Measurements from ENCODE around the gene PCDH15. TPM values are rescaled to one million over a fixed set of nuclear protein-coding genes. Genes with fewer than 3 reads are reported as not detected.

The PCDH15 gene
- total RNA-seq, 2 experiments from 2014 or later: not detected

- POLR2A ChIA-PET: no interaction called here
- ATAC-seq (ENCODE audit: poor library complexity): no peak
- no peaks in the 10 kb centered on the region for H3K4me1 ChIP-seq (ENCODE audit: insufficient read depth, low read length)
These were observed 241.5 kb downstream of the PCDH15 start for GRCh38 chr10:54559498-54559897.

GRCh38 chr10:54554028-54554427 is 247.0 kb downstream of the PCDH15 start:
- intact Hi-C loops (cut with DNase I, micrococcal nuclease): loop anchor here in 1 of 2 experiments (10.0 kb wide), 1 partner anchor 59 kb away; no protein-coding TSS in a partner anchor
- Mint-ChIP-seq H3K36me3 (ENCODE audit: low read depth) (no peaks in the 10 kb centered on the region), H3K27ac (no peak overlapping the region), H3K9me3 (peaks cover 15% of the 10 kb centered on the region), H3K4me3 (no peak overlapping the region), H3K27me3 (no peaks in the 10 kb centered on the region), H3K4me1 (ENCODE audit: low read depth) (no peaks in the 10 kb centered on the region)
- TF ChIP-seq, protein P1, sequence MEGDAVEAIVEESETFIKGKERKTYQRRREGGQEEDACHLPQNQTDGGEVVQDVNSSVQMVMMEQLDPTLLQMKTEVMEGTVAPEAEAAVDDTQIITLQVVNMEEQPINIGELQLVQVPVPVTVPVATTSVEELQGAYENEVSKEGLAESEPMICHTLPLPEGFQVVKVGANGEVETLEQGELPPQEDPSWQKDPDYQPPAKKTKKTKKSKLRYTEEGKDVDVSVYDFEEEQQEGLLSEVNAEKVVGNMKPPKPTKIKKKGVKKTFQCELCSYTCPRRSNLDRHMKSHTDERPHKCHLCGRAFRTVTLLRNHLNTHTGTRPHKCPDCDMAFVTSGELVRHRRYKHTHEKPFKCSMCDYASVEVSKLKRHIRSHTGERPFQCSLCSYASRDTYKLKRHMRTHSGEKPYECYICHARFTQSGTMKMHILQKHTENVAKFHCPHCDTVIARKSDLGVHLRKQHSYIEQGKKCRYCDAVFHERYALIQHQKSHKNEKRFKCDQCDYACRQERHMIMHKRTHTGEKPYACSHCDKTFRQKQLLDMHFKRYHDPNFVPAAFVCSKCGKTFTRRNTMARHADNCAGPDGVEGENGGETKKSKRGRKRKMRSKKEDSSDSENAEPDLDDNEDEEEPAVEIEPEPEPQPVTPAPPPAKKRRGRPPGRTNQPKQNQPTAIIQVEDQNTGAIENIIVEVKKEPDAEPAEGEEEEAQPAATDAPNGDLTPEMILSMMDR (IDR thresholded peaks at IDR 0.05): no peak
- no peaks in the 10 kb centered on the region for H3K36me3 ChIP-seq (ENCODE audit: insufficient read depth, low read length)
- ChIA-PET CTCF (no interaction called here), POLR2A (no interaction called here)
- DNase-seq (no peak), ATAC-seq (ENCODE audit: poor library complexity) (no peak)
- no peak overlapping the region for H3K4me3 ChIP-seq (ENCODE audit: low read length)
- peaks cover 0 to 4% of the 10 kb centered on the region in 2 experiments for H3K9me3 ChIP-seq (ENCODE audit: control insufficient read depth in 1 of 2, insufficient read depth in 1 of 2, low read length in 2 of 2)
- no peak overlapping the region for H3K27ac ChIP-seq (ENCODE audit: low read depth in 1 of 2, low read length in 2 of 2)
- H3K4me1 ChIP-seq (ENCODE audit: insufficient read depth, low read length): no peaks in the 10 kb centered on the region
- H3K27me3 ChIP-seq (ENCODE audit: control insufficient read depth in 1 of 2, insufficient read depth in 2 of 2, low read length in 2 of 2): no peaks in the 10 kb centered on the region

More at GRCh38 chr10:54559498-54559897, 241.5 kb downstream of the PCDH15 start:
- CTCF ChIA-PET: no interaction called here
- Mint-ChIP-seq H3K27me3 (no peaks in the 10 kb centered on the region), H3K4me1 (ENCODE audit: low read depth) (no peaks in the 10 kb centered on the region), H3K36me3 (ENCODE audit: low read depth) (no peaks in the 10 kb centered on the region), H3K9me3 (peaks cover 5% of the 10 kb centered on the region), H3K4me3 (no peak overlapping the region), H3K27ac (no peak overlapping the region)
- peaks cover 0 to 4% of the 10 kb centered on the region in 2 experiments for H3K9me3 ChIP-seq (ENCODE audit: control insufficient read depth in 1 of 2, insufficient read depth in 1 of 2, low read length in 2 of 2)
- no peak overlapping the region for H3K4me3 ChIP-seq (ENCODE audit: low read length)
- DNase-seq: no peak
- H3K36me3 ChIP-seq (ENCODE audit: insufficient read depth, low read length): no peaks in the 10 kb centered on the region
- H3K27me3 ChIP-seq (ENCODE audit: control insufficient read depth in 1 of 2, insufficient read depth in 2 of 2, low read length in 2 of 2): no peaks in the 10 kb centered on the region
- intact Hi-C loops (cut with DNase I, micrococcal nuclease): loop anchor here in 1 of 2 experiments (10.0 kb wide), 1 partner anchor 65 kb away; no protein-coding TSS in a partner anchor
- TF ChIP-seq, protein P1 (IDR thresholded peaks at IDR 0.05): no peak
- no peak overlapping the region for H3K27ac ChIP-seq (ENCODE audit: low read depth in 1 of 2, low read length in 2 of 2)

DNA sequence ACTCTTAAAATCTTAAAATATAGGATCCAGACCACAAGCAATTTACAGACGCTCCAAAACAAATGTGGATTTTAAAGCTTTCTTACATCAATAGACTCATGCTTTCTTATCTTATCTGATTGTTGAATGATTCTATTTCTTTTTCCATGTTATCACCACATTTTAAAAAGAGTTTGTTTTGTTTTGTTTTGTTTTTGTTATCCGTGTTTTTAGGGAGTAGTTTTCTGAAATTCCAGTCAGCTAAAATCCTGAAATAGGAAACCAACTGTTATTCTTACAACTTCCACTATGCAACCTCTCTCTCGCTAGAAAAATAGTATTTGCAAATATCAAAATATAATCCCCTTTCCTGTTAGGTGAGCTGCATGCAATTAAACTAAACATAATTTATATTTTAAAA is 251.0 kb downstream of the PCDH15 start:
- Mint-ChIP-seq H3K4me3 (no peak overlapping the region), H3K36me3 (ENCODE audit: low read depth) (no peaks in the 10 kb centered on the region), H3K27me3 (no peaks in the 10 kb centered on the region), H3K9me3 (peaks cover 10% of the 10 kb centered on the region), H3K27ac (no peak overlapping the region), H3K4me1 (ENCODE audit: low read depth) (no peaks in the 10 kb centered on the region)
- Histone ChIP-seq H3K4me3 (ENCODE audit: low read length) (no peak overlapping the region), H3K36me3 (ENCODE audit: insufficient read depth, low read length) (no peaks in the 10 kb centered on the region), H3K4me1 (ENCODE audit: insufficient read depth, low read length) (no peaks in the 10 kb centered on the region), H3K27ac (ENCODE audit: low read depth in 1 of 2, low read length in 2 of 2) (no peak overlapping the region), H3K27me3 (ENCODE audit: control insufficient read depth in 1 of 2, insufficient read depth in 2 of 2, low read length in 2 of 2) (no peaks in the 10 kb centered on the region), H3K9me3 (ENCODE audit: control insufficient read depth in 1 of 2, insufficient read depth in 1 of 2, low read length in 2 of 2) (no peaks in the 10 kb centered on the region)
- ChIA-PET CTCF (no interaction called here), POLR2A (no interaction called here)
- ATAC-seq (ENCODE audit: poor library complexity) (no peak), DNase-seq (no peak)
- intact Hi-C loops (cut with DNase I, micrococcal nuclease): loop anchor here in 1 of 2 experiments (10.0 kb wide), 1 partner anchor 55 kb away; no protein-coding TSS in a partner anchor
- TF ChIP-seq, protein P1 (IDR thresholded peaks at IDR 0.05): no peak

All from CD4-positive, alpha-beta T cell (primary cell).